ENCODE results near the gene LAP3. TPM values are rescaled to one million over a fixed set of nuclear protein-coding genes. Genes with fewer than 3 reads are reported as not detected.

LAP3 gene
- total RNA-seq, 2 experiments from 2014 or later: 91.0 to 94.8 TPM

- POLR2A ChIA-PET: no interaction called here
- CTCF ChIA-PET: no interaction called here
These were observed 73.4 kb downstream of the LAP3 start for GRCh38 chr4:17650406-17650805.

- ChIA-PET POLR2A (no interaction called here), CTCF (no interaction called here)
These were observed 77.7 kb downstream of the LAP3 start for GRCh38 chr4:17654701-17655100.

- POLR2A ChIA-PET: no interaction called here
These were observed 80.1 kb downstream of the LAP3 start for GRCh38 chr4:17657090-17657489.

More at GRCh38 chr4:17657090-17657489, 80.1 kb downstream of the LAP3 start:
- CTCF ChIA-PET: no interaction called here

Other genes starting within 250 kb of the LAP3 start
- 10 to 100 TPM; 54.4 to 56.3 TPM for gene QDPR, start 65.1 kb upstream of the LAP3 start, total RNA-seq
- gene CLRN2, start 62.0 kb upstream of the LAP3 start, total RNA-seq: not detected
- 10 to 100 TPM; 58.6 to 58.7 TPM for gene MED28, start 37.4 kb downstream of the LAP3 start, total RNA-seq
- not detected for gene FAM184B, start 204.4 kb downstream of the LAP3 start, total RNA-seq
- gene DCAF16, start 233.6 kb downstream of the LAP3 start, total RNA-seq: 10 to 100 TPM; 32.9 to 35.9 TPM
- gene NCAPG, start 233.8 kb downstream of the LAP3 start, total RNA-seq: 10 to 100 TPM; 51.0 to 55.6 TPM